Calu3 (cell line): ENCODE results near the gene ZBTB7A. TPM values are rescaled to one million over a fixed set of nuclear protein-coding genes. Genes with fewer than 3 reads are reported as not detected.
A peak's percentile ranks its signal among the peaks of the same experiment; 100 is the strongest.

ENCODE experiments used
- BruUV-seq: library from RNA; stranded (reverse); fragments of 400-500 nt; replicated peaks from 2 replicates; lab custom pipeline; 2021; lab: Mats Ljungman, UMichigan
- CTCF ChIA-PET: fragments of 300-600 bp; sonication (Branson Sonifier 250); formaldehyde crosslinking; loops from one replicate; lab custom pipeline; 2022; ENCODE audit warnings: antibody characterized with exemption; lab: Charles Lee
- DNase-seq: peaks from one replicate; pipeline ENCODE4 v3.0.0; 2022
- H3K27ac Mint-ChIP-seq: one replicate; pipeline ENCODE4 v1.8.0; 2022; ENCODE audit warnings: mixed read lengths; ENCODE audit not compliant: unreplicated experiment
- H3K27me3 Mint-ChIP-seq: one replicate; pipeline ENCODE4 v1.8.0; 2022; ENCODE audit warnings: mixed read lengths; ENCODE audit not compliant: unreplicated experiment
- H3K36me3 Mint-ChIP-seq: one replicate; pipeline ENCODE4 v1.8.0; 2022; ENCODE audit warnings: mild to moderate bottlenecking, moderate library complexity, mixed read lengths; ENCODE audit not compliant: insufficient read depth, unreplicated experiment
- H3K4me1 Mint-ChIP-seq: one replicate; pipeline ENCODE4 v1.8.0; 2022; ENCODE audit warnings: mild to moderate bottlenecking, low read depth, mixed read lengths; ENCODE audit not compliant: unreplicated experiment
- H3K4me3 Mint-ChIP-seq: one replicate; pipeline ENCODE4 v1.8.0; 2022; ENCODE audit warnings: mild to moderate bottlenecking, low read depth, moderate library complexity, mixed read lengths; ENCODE audit not compliant: unreplicated experiment
- H3K9me3 Mint-ChIP-seq: one replicate; pipeline ENCODE4 v1.8.0; 2022; ENCODE audit warnings: low read depth, mixed read lengths; ENCODE audit not compliant: unreplicated experiment
- CTCF ChIP-seq: fragments of 200-600 bp; IDR thresholded peaks from one replicate; pipeline ENCODE4 v1.8.0; 2022; ENCODE audit warnings: antibody characterized with exemption; ENCODE audit not compliant: unreplicated experiment
- intact Hi-C: fragments of 100-400 bp; cut with micrococcal nuclease; formaldehyde crosslinking; loops from one replicate; pipeline ENCODE4 v1.10.0; 2022; ENCODE audit not compliant: unreplicated experiment
- total RNA-seq: library from RNA; stranded (reverse); gene quantifications from 2 replicates; pipeline ENCODE4 v1.2.3, GENCODE V29; 2022

The ZBTB7A gene
- total RNA-seq, 1 experiment from 2014 or later: 38.0 TPM

GRCh38 chr19:4052114-4052992 is 14.3 kb downstream of the ZBTB7A start:
- H3K27ac Mint-ChIP-seq: peak overlapping the region; percentile 98

GRCh38 chr19:4051175-4052101 is 15.3 kb downstream of the ZBTB7A start:
- H3K4me1 Mint-ChIP-seq: peaks cover 35% of the 10 kb centered on the region
- CTCF ChIA-PET: interaction anchor here (0.6 kb wide), 4 partner anchors 12 to 1111 kb away, joined by 3 to 4 read pairs (median 3); no protein-coding TSS in a partner anchor

More at GRCh38 chr19:4052114-4052992, 14.3 kb downstream of the ZBTB7A start:
- intact Hi-C loops: loop anchor here (10.0 kb wide), 1 partner anchor 132 kb away; the partner anchor contains the start of genes ANKRD24 and SIRT6
- Mint-ChIP-seq H3K27me3 (no peaks in the 10 kb centered on the region), H3K4me3 (peak overlapping the region; percentile 65), H3K4me1 (peaks cover 36% of the 10 kb centered on the region), H3K36me3 (peaks cover 82% of the 10 kb centered on the region), H3K9me3 (no peaks in the 10 kb centered on the region)
- no peak for TF ChIP-seq CTCF
- no TSS peak for BruUV-seq
- CTCF ChIA-PET: interaction anchor here (0.6 kb wide), 5 partner anchors 11 to 1112 kb away, joined by 3 to 9 read pairs (median 3); no protein-coding TSS in a partner anchor
- DNase-seq: peak; percentile 93

GRCh38 chr19:4049432-4049831 is 17.3 kb downstream of the ZBTB7A start:
- Mint-ChIP-seq H3K9me3 (no peaks in the 10 kb centered on the region), H3K36me3 (peaks cover 87% of the 10 kb centered on the region), H3K27ac (peak overlapping the region; percentile 48), H3K4me3 (no peak overlapping the region), H3K27me3 (no peaks in the 10 kb centered on the region), H3K4me1 (peaks cover 35% of the 10 kb centered on the region)
- DNase-seq: no peak
- TF ChIP-seq CTCF: no peak
- CTCF ChIA-PET: no interaction called here
- no TSS peak for BruUV-seq
- intact Hi-C loops: no loop called here

More at GRCh38 chr19:4051175-4052101, 15.3 kb downstream of the ZBTB7A start:
- peaks cover 82% of the 10 kb centered on the region for H3K36me3 Mint-ChIP-seq
- H3K27ac Mint-ChIP-seq: peak overlapping the region; percentile 98
- intact Hi-C loops: loop anchor here (10.0 kb wide), 1 partner anchor 133 kb away; the partner anchor contains the start of genes ANKRD24 and SIRT6
- peak overlapping the region; percentile 65 for H3K4me3 Mint-ChIP-seq
- H3K9me3 Mint-ChIP-seq: no peaks in the 10 kb centered on the region
- BruUV-seq: TSS peak; percentile 21
- peak; percentile 69 for DNase-seq
- no peaks in the 10 kb centered on the region for H3K27me3 Mint-ChIP-seq
- TF ChIP-seq CTCF: no peak
